ENCODE measurements around the gene PHLDB3. TPM values are rescaled to one million over a fixed set of nuclear protein-coding genes. Genes with fewer than 3 reads are reported as not detected.
"Not testable (repeated sequence)": the region's sequence is repeated elsewhere in the genome, so short reads cannot be mapped to it uniquely, and the experiment has no call there.

Gene PHLDB3
- total RNA-seq, 2 donors from 2014 or later = 43.5 to 54.5 TPM

DNA sequence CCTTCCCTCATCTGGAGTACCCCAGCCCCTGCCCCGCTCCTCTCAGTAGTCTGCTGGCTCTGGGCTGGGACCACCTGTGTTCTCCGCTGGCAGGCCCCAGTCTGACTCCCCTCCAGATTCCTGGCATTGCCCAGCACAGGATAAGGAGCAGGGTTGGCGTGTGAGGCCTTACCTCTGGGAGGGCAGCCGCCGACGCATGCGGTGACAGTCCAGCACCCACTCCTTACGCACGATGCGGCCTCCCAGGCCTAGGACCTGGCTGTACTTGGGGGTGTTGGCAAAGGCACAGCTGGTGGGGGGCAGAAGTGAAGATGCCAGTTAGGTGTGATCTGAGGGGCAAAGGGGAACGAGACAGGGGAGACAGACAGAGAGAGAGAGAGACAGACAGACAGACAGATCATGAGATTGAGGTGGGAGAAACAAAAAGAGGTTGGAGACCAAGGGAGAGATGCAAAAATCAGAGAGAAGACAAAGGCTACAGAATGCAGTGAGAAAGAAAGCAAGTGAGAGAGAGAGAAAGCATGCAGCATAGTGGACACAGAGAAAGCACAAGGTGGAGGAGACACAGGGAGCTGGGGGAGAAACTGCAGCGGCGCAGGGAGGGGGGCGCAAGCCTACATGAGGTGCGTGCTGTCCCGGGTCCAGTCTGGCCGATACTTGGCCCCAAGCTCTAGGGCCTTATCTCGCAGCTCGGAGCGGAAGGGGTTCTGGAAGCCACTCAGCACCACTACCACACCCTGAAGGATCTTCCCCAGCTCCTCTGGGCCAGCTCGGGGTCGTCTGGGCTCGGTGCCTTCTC, 47.1 kb upstream of the PHLDB3 start:
- no peaks in the 10 kb centered on the region for H3K27me3 ChIP-seq (replicated peaks; ENCODE audit: insufficient read depth)
- no peak for TF ChIP-seq POLR2AphosphoS5 (IDR thresholded peaks at IDR 0.05)
- TF ChIP-seq, protein P1, sequence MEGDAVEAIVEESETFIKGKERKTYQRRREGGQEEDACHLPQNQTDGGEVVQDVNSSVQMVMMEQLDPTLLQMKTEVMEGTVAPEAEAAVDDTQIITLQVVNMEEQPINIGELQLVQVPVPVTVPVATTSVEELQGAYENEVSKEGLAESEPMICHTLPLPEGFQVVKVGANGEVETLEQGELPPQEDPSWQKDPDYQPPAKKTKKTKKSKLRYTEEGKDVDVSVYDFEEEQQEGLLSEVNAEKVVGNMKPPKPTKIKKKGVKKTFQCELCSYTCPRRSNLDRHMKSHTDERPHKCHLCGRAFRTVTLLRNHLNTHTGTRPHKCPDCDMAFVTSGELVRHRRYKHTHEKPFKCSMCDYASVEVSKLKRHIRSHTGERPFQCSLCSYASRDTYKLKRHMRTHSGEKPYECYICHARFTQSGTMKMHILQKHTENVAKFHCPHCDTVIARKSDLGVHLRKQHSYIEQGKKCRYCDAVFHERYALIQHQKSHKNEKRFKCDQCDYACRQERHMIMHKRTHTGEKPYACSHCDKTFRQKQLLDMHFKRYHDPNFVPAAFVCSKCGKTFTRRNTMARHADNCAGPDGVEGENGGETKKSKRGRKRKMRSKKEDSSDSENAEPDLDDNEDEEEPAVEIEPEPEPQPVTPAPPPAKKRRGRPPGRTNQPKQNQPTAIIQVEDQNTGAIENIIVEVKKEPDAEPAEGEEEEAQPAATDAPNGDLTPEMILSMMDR (IDR thresholded peaks at IDR 0.05) = no peak
- TF ChIP-seq POLR2A (IDR thresholded peaks at IDR 0.05) = no peak
- DNase-seq (ENCODE audit: low spot score) = no peak
- intact Hi-C loops (cut with DNase I) = no loop called here
- H3K9me3 ChIP-seq = no peaks in the 10 kb centered on the region
- no peak overlapping the region for H3K4me3 ChIP-seq
- H3K36me3 ChIP-seq = peaks cover 6 to 11% of the 10 kb centered on the region in 2 donors
- no peaks in the 10 kb centered on the region for H3K4me1 ChIP-seq (replicated peaks)
- 96% methylated on average over 23 of the region's 23 CpGs for WGBS
- H3K27ac ChIP-seq = no peak overlapping the region

DNA sequence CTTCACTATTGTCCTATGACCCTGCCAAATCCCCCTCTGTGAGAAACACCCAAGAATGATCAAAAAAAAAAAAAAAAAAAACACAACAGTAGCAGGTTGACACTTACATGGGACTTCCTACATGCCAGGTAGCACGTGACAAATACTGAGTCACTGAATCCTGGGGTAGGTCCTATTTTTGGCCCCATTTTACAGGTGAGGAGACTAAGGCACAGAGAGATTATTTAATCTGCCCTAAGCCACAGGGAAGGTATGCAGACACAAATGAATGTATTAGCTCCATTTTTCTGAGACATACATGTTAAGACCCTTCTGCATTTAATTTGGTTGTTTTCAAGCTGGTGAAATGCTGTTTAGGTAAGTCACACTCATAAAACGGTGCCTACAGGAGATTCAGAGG, 44.2 kb upstream of the PHLDB3 start:
- intact Hi-C loops (cut with DNase I) = no loop called here
- WGBS = 90% methylated on average over 2 of the region's 2 CpGs
- no peak overlapping the region for H3K4me3 ChIP-seq
- no peaks in the 10 kb centered on the region for H3K9me3 ChIP-seq
- H3K36me3 ChIP-seq = peaks cover 7 to 15% of the 10 kb centered on the region in 2 donors
- DNase-seq (ENCODE audit: low spot score) = no peak
- no peak overlapping the region for H3K27ac ChIP-seq
- TF ChIP-seq POLR2A (IDR thresholded peaks at IDR 0.05) (no peak), POLR2AphosphoS5 (IDR thresholded peaks at IDR 0.05) (no peak)
- TF ChIP-seq, protein P1 (IDR thresholded peaks at IDR 0.05) = no peak
- H3K4me1 ChIP-seq (replicated peaks) = no peaks in the 10 kb centered on the region
- no peaks in the 10 kb centered on the region for H3K27me3 ChIP-seq (replicated peaks; ENCODE audit: insufficient read depth)

DNA sequence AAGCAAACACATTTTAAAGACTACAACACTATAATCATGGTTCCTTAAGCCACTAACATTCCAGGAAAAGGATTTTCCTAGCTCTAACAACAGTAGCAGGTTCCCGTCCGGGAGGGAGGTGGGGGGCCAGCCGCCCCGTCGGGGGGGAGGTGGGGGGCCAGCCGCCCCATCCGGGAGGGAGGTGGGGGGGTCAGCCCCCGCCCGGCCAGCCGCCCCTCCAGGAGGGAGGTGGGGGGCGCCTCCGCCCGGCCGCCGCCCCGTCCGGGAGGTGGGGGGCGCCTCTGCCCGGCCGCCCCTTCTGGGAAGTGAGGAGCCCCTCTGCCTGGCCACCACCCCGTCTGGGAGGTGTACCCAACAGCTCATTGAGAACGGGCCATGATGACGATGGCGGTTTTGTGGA, 43.4 kb upstream of the PHLDB3 start:
- peaks cover 11 to 18% of the 10 kb centered on the region in 2 donors for H3K36me3 ChIP-seq
- H3K27me3 ChIP-seq (replicated peaks; ENCODE audit: insufficient read depth); intact Hi-C loops (cut with DNase I); H3K4me3 ChIP-seq; H3K9me3 ChIP-seq; H3K4me1 ChIP-seq (replicated peaks); H3K27ac ChIP-seq; DNase-seq (ENCODE audit: low spot score): not testable (repeated sequence)
- 89% methylated on average over 15 of the region's 24 CpGs for WGBS

DNA sequence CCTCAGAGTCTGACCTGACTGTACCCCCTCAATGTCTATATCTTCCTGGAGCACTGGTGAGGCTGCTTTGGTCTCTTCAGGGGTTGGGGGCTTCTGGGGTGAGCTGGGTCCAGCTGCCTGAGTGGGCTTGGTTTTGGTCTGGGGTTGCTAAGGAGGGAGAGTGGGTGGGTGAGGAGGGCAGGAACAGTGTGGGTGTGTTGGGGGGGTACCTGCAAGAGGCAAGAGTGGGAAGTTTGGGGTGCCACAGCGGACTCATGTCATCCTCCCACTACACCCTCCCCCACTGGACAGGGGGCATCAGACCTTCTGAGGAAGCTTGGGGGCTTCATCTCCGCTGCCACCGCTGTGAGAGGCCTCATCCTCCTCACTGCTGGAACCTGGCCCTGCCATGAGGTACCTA, 42.0 kb upstream of the PHLDB3 start:
- H3K4me1 ChIP-seq (replicated peaks) = no peaks in the 10 kb centered on the region
- H3K4me3 ChIP-seq = no peak overlapping the region
- H3K9me3 ChIP-seq = no peaks in the 10 kb centered on the region
- intact Hi-C loops (cut with DNase I) = no loop called here
- H3K36me3 ChIP-seq = peaks cover 10 to 14% of the 10 kb centered on the region in 2 donors
- DNase-seq (ENCODE audit: low spot score) = no peak
- 97% methylated on average over 3 of the region's 3 CpGs for WGBS
- TF ChIP-seq POLR2A (IDR thresholded peaks at IDR 0.05) (no peak), POLR2AphosphoS5 (IDR thresholded peaks at IDR 0.05) (no peak)
- TF ChIP-seq, protein P1 (IDR thresholded peaks at IDR 0.05) = no peak
- no peaks in the 10 kb centered on the region for H3K27me3 ChIP-seq (replicated peaks; ENCODE audit: insufficient read depth)
- no peak overlapping the region for H3K27ac ChIP-seq

DNA sequence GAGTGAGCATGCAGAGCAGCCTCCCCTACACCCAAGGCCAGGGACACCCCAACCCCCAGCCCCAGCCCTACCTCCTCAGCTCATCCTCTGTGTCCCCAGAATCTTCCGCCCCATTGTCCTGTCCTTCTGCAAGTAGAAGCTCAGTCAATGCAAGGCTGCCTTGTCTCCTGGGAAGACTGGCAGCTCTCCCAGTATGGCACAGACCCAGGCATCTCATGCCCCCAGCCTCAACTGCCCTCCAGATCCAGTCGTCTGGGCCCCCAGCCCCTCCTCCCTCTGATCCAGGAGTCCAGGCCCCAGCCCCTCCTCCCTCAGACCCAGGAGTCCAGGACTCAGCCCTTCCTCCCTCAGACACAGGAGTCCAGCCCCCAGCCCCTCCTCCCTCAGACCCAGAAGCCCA, 41.4 kb upstream of the PHLDB3 start:
- Histone ChIP-seq H3K36me3 (peaks cover 5 to 8% of the 10 kb centered on the region in 2 donors), H3K27me3 (replicated peaks; ENCODE audit: insufficient read depth) (no peaks in the 10 kb centered on the region), H3K27ac (no peak overlapping the region), H3K9me3 (no peaks in the 10 kb centered on the region), H3K4me1 (replicated peaks) (no peaks in the 10 kb centered on the region), H3K4me3 (no peak overlapping the region)
- intact Hi-C loops (cut with DNase I) = no loop called here
- WGBS = 71% methylated on average over 2 of the region's 2 CpGs
- TF ChIP-seq POLR2A (IDR thresholded peaks at IDR 0.05) = no peak
- no peak for TF ChIP-seq POLR2AphosphoS5 (IDR thresholded peaks at IDR 0.05)
- TF ChIP-seq, protein P1 (IDR thresholded peaks at IDR 0.05) = no peak
- no peak for DNase-seq (ENCODE audit: low spot score)
